ENCODE results near the gene STUM.
A peak's percentile ranks its signal among the peaks of the same experiment; 100 is the strongest.
"Not testable (repeated sequence)": the region's sequence is repeated elsewhere in the genome, so short reads cannot be mapped to it uniquely, and the experiment has no call there.

The STUM gene

GRCh38 chr1:226580625-226581270 lies 32.2 kb downstream of the STUM start:
- DNase-seq (ENCODE audit: low spot score) (no peak), FAIRE-seq (no peak)

GRCh38 chr1:226581650-226582330 lies 33.2 kb downstream of the STUM start:
- no peak for FAIRE-seq
- no peak for DNase-seq (ENCODE audit: low spot score)

- DNase-seq (ENCODE audit: low spot score) (no peak), FAIRE-seq (no peak)
These were observed 34.4 kb downstream of the STUM start for GRCh38 chr1:226582966-226583365.

GRCh38 chr1:226584164-226584563 lies 35.6 kb downstream of the STUM start:
- FAIRE-seq, result no peak

GRCh38 chr1:226586116-226586515 lies 37.6 kb downstream of the STUM start:
- no peak for DNase-seq (ENCODE audit: low spot score)
- no peak for FAIRE-seq

More at GRCh38 chr1:226584164-226584563, 35.6 kb downstream of the STUM start:
- no peak for DNase-seq (ENCODE audit: low spot score)

GRCh38 chr1:226586650-226587422 lies 38.3 kb downstream of the STUM start:
- DNase-seq (ENCODE audit: low spot score) (peak; percentile 78), FAIRE-seq (peak; percentile 62)

GRCh38 chr1:226588484-226588883 lies 39.9 kb downstream of the STUM start:
- no peak for DNase-seq (ENCODE audit: low spot score)
- FAIRE-seq, result no peak

GRCh38 chr1:226589008-226589733 lies 40.6 kb downstream of the STUM start:
- FAIRE-seq, result no peak
- DNase-seq (ENCODE audit: low spot score), result no peak

- DNase-seq (ENCODE audit: low spot score) (no peak), FAIRE-seq (no peak)
These were observed 42.0 kb downstream of the STUM start for GRCh38 chr1:226590614-226591013.

- FAIRE-seq (no peak), DNase-seq (ENCODE audit: low spot score) (no peak)
These were observed 45.0 kb downstream of the STUM start for GRCh38 chr1:226593541-226593940.

- no peak for FAIRE-seq
- DNase-seq (ENCODE audit: low spot score), result no peak
These were observed 48.1 kb downstream of the STUM start for GRCh38 chr1:226596531-226597165.

- no peak for FAIRE-seq
- no peak for DNase-seq (ENCODE audit: low spot score)
These were observed 49.3 kb downstream of the STUM start for GRCh38 chr1:226597616-226598454.

- no peak for FAIRE-seq
- DNase-seq (ENCODE audit: low spot score), result no peak
These were observed 49.9 kb downstream of the STUM start for GRCh38 chr1:226598455-226598849.

- not testable (repeated sequence) for DNase-seq (ENCODE audit: low spot score); FAIRE-seq
These were observed 50.4 kb downstream of the STUM start for GRCh38 chr1:226598955-226599354.

GRCh38 chr1:226599636-226600238 lies 51.2 kb downstream of the STUM start:
- FAIRE-seq (no peak), DNase-seq (ENCODE audit: low spot score) (no peak)

GRCh38 chr1:226600254-226600653 lies 51.7 kb downstream of the STUM start:
- no peak for FAIRE-seq

GRCh38 chr1:226601456-226601855 lies 52.9 kb downstream of the STUM start:
- FAIRE-seq (no peak), DNase-seq (ENCODE audit: low spot score) (no peak)

More at GRCh38 chr1:226600254-226600653, 51.7 kb downstream of the STUM start:
- DNase-seq (ENCODE audit: low spot score), result no peak

- DNase-seq (ENCODE audit: low spot score) (no peak), FAIRE-seq (no peak)
These were observed 53.8 kb downstream of the STUM start for GRCh38 chr1:226602186-226603021.

All from RCC 7860 (cell line).